H1 (cell line): ENCODE results near the gene ATG4D.

Experiments used
- CHD1 ChIP-seq: IDR thresholded peaks from 2 replicates; pipeline ENCODE4 v1.6.1; 2012; ENCODE audit warnings: low read depth, low read length, improper control_type of control experiment
- EZH2 ChIP-seq: fragments of 200-600 bp; sonication (generic); IDR thresholded peaks from 2 replicates; pipeline ENCODE4 v1.7.1; 2012; ENCODE audit warnings: low read depth, mild to moderate bottlenecking, moderate library complexity, low read length, inconsistent platforms; ENCODE audit not compliant: severe bottlenecking
- POLR2AphosphoS5 ChIP-seq: IDR thresholded peaks from 2 replicates; pipeline ENCODE4 v1.6.1; 2011; ENCODE audit warnings: low read depth, low read length
- RAD21 ChIP-seq, 2 experiments: IDR thresholded peaks in 1 of 2; conservative IDR thresholded peaks in 1 of 2; 2 replicates each; pipeline ENCODE4 v1.6.1; 2011; ENCODE audit warnings: low read depth in 2 of 2, low read length in 2 of 2, improper control_type of control experiment in 1 of 2, inconsistent platforms in 1 of 2, mild to moderate bottlenecking in 1 of 2, moderate library complexity in 1 of 2
- RBBP5 ChIP-seq: IDR thresholded peaks from 2 replicates; pipeline ENCODE4 v1.7.1; 2012; ENCODE audit warnings: low read depth, mild to moderate bottlenecking, inconsistent platforms, low read length, moderate library complexity, borderline replicate concordance
- TAF1 ChIP-seq: IDR thresholded peaks from 2 replicates; pipeline ENCODE4 v1.6.1; 2011; ENCODE audit warnings: mild to moderate bottlenecking, low read depth, low read length
- ZNF274 ChIP-seq: IDR thresholded peaks from 2 replicates; pipeline ENCODE4 v1.7.0; 2012; ENCODE audit warnings: low read length, borderline replicate concordance; ENCODE audit errors: extremely low read depth
- TF ChIP-seq, protein P1 (sequence below), 3 experiments: IDR thresholded peaks; 1 replicate in 2 of 3; 2 replicates in 1 of 3; pipeline versions ENCODE4 v1.5.1 to v1.6.1; 2011; ENCODE audit warnings: low read length in 3 of 3, mild to moderate bottlenecking in 3 of 3, inconsistent platforms in 2 of 3, low read depth in 1 of 3, moderate library complexity in 1 of 3; ENCODE audit not compliant: insufficient read depth in 1 of 3; ENCODE audit errors: control extremely low read depth in 1 of 3
- TF ChIP-seq, protein P2 (sequence below): IDR thresholded peaks from 2 replicates; pipeline ENCODE4 v1.6.1; 2012; ENCODE audit warnings: low read length, inconsistent platforms

DNA sequence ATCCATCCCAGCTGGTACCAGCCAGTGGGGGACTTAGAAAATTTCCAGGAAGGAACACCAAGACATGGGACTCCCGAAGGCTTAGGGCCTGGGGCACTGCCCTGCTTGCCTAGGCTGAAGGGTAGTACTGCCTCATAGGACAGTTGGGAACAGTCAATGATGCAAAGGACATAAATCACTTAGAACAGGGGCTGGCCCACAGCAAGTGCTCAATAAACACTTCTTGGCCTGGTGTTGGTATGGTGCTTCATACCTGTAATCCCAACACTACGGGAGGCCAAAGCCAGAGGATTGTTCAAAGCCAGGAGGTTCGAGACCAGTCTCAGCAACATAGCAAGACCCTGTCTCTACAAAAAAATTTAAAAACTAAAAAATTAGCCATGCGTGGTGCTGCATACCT lies 46.3 kb upstream of the ATG4D start:
- no peak for TF ChIP-seq POLR2AphosphoS5
- no peak for TF ChIP-seq CHD1
- TF ChIP-seq, protein P1, sequence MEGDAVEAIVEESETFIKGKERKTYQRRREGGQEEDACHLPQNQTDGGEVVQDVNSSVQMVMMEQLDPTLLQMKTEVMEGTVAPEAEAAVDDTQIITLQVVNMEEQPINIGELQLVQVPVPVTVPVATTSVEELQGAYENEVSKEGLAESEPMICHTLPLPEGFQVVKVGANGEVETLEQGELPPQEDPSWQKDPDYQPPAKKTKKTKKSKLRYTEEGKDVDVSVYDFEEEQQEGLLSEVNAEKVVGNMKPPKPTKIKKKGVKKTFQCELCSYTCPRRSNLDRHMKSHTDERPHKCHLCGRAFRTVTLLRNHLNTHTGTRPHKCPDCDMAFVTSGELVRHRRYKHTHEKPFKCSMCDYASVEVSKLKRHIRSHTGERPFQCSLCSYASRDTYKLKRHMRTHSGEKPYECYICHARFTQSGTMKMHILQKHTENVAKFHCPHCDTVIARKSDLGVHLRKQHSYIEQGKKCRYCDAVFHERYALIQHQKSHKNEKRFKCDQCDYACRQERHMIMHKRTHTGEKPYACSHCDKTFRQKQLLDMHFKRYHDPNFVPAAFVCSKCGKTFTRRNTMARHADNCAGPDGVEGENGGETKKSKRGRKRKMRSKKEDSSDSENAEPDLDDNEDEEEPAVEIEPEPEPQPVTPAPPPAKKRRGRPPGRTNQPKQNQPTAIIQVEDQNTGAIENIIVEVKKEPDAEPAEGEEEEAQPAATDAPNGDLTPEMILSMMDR (IDR thresholded peaks at IDR 0.05; ENCODE audit: control extremely low read depth in 1 of 3, insufficient read depth in 1 of 3, low read depth in 1 of 3, low read length in 3 of 3) = no peak
- no peak for TF ChIP-seq RBBP5
- no peak for TF ChIP-seq RAD21 (IDR thresholded peaks at IDR 0.05 in 1 of 2, conservative IDR thresholded peaks at IDR 0.05 in 1 of 2; ENCODE audit: low read depth in 2 of 2, low read length in 2 of 2)
- TF ChIP-seq ZNF274 = no peak
- TF ChIP-seq EZH2 = no peak
- TF ChIP-seq, protein P2, sequence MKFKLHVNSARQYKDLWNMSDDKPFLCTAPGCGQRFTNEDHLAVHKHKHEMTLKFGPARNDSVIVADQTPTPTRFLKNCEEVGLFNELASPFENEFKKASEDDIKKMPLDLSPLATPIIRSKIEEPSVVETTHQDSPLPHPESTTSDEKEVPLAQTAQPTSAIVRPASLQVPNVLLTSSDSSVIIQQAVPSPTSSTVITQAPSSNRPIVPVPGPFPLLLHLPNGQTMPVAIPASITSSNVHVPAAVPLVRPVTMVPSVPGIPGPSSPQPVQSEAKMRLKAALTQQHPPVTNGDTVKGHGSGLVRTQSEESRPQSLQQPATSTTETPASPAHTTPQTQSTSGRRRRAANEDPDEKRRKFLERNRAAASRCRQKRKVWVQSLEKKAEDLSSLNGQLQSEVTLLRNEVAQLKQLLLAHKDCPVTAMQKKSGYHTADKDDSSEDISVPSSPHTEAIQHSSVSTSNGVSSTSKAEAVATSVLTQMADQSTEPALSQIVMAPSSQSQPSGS = no peak
- no peak for TF ChIP-seq TAF1
